Parathyroid adenoma (tissue), 2 donors: ENCODE data around the gene NGEF.

Experiments used
- H2AFZ ChIP-seq: fragments of 300-600 bp; sonication (generic); one replicate; pipeline ENCODE4 v1.7.0; 2017; ENCODE audit warnings: antibody characterized with exemption, mild to moderate bottlenecking
- H3K27ac ChIP-seq: fragments of 300-600 bp; sonication (generic); one replicate; pipeline ENCODE4 v1.7.0; 2017
- H3K27me3 ChIP-seq: fragments of 300-600 bp; sonication (generic); one replicate; pipeline ENCODE4 v1.7.0; 2017; ENCODE audit warnings: low read length; ENCODE audit not compliant: control insufficient read depth, insufficient read depth
- H3K36me3 ChIP-seq: fragments of 300-600 bp; sonication (generic); one replicate; pipeline ENCODE4 v1.7.0; 2017; ENCODE audit warnings: low read length; ENCODE audit not compliant: control insufficient read depth, insufficient read depth
- H3K4me1 ChIP-seq: fragments of 300-600 bp; sonication (generic); one replicate; pipeline ENCODE4 v1.7.0; 2017; ENCODE audit warnings: control low read depth
- H3K4me2 ChIP-seq: fragments of 300-600 bp; sonication (generic); one replicate; pipeline ENCODE4 v1.7.0; 2017; ENCODE audit warnings: low read length
- H3K4me3 ChIP-seq: fragments of 300-600 bp; sonication (generic); one replicate; pipeline ENCODE4 v1.7.0; 2017; ENCODE audit warnings: low read depth, low read length
- H3K79me2 ChIP-seq: fragments of 300-600 bp; sonication (generic); one replicate; pipeline ENCODE4 v1.7.0; 2017; ENCODE audit warnings: control low read depth
- H3K9ac ChIP-seq: fragments of 300-600 bp; sonication (generic); one replicate; pipeline ENCODE4 v1.7.0; 2017; ENCODE audit warnings: mild to moderate bottlenecking
- H3K9me3 ChIP-seq: fragments of 300-600 bp; sonication (generic); one replicate; pipeline ENCODE4 v1.7.0; 2017; ENCODE audit warnings: low read length; ENCODE audit not compliant: control insufficient read depth
- CTCF ChIP-seq: fragments of 300-600 bp; sonication (generic); IDR thresholded peaks from one replicate; pipeline ENCODE4 v1.7.0; 2017; ENCODE audit warnings: antibody characterized with exemption, mild to moderate bottlenecking
- donor health status: primary hyperparathyroidism.

Gene NGEF

GRCh38 chr2:233002829-233003657 lies 10.0 kb downstream of the NGEF start:
- H3K79me2 ChIP-seq, result no peaks in the 10 kb centered on the region
- no peak overlapping the region for H3K9ac ChIP-seq
- no peak overlapping the region for H3K4me3 ChIP-seq
- H3K4me2 ChIP-seq, result no peak overlapping the region
- H3K27ac ChIP-seq, result no peak overlapping the region
- no peak for TF ChIP-seq CTCF
- H3K9me3 ChIP-seq, result no peaks in the 10 kb centered on the region
- no peaks in the 10 kb centered on the region for H3K27me3 ChIP-seq
- H2AFZ ChIP-seq, result no peak overlapping the region
- H3K36me3 ChIP-seq, result no peaks in the 10 kb centered on the region
- no peaks in the 10 kb centered on the region for H3K4me1 ChIP-seq

GRCh38 chr2:233000886-233001750 lies 11.9 kb downstream of the NGEF start:
- H3K9me3 ChIP-seq, result no peaks in the 10 kb centered on the region
- H3K27ac ChIP-seq, result no peak overlapping the region
- H3K27me3 ChIP-seq, result no peaks in the 10 kb centered on the region
- no peak overlapping the region for H2AFZ ChIP-seq
- H3K4me2 ChIP-seq, result no peak overlapping the region
- H3K36me3 ChIP-seq, result no peaks in the 10 kb centered on the region
- H3K79me2 ChIP-seq, result no peaks in the 10 kb centered on the region
- H3K4me3 ChIP-seq, result no peak overlapping the region
- no peak overlapping the region for H3K9ac ChIP-seq
- no peak for TF ChIP-seq CTCF
- H3K4me1 ChIP-seq, result no peaks in the 10 kb centered on the region

- H3K9me3 ChIP-seq, result no peaks in the 10 kb centered on the region
- no peaks in the 10 kb centered on the region for H3K27me3 ChIP-seq
- H3K79me2 ChIP-seq, result no peaks in the 10 kb centered on the region
- peaks cover 2% of the 10 kb centered on the region for H3K4me1 ChIP-seq
- no peak for TF ChIP-seq CTCF
- H3K4me2 ChIP-seq, result no peak overlapping the region
- no peak overlapping the region for H3K9ac ChIP-seq
- H2AFZ ChIP-seq, result no peak overlapping the region
- H3K36me3 ChIP-seq, result no peaks in the 10 kb centered on the region
- H3K4me3 ChIP-seq, result no peak overlapping the region
- no peak overlapping the region for H3K27ac ChIP-seq
Measured at GRCh38 chr2:232999354-232999753, 13.7 kb downstream of the NGEF start.

- peaks cover 3% of the 10 kb centered on the region for H3K4me1 ChIP-seq
- no peaks in the 10 kb centered on the region for H3K9me3 ChIP-seq
- H3K36me3 ChIP-seq, result no peaks in the 10 kb centered on the region
- no peaks in the 10 kb centered on the region for H3K79me2 ChIP-seq
- no peak overlapping the region for H3K9ac ChIP-seq
- no peak overlapping the region for H2AFZ ChIP-seq
- H3K4me3 ChIP-seq, result no peak overlapping the region
- H3K27me3 ChIP-seq, result no peaks in the 10 kb centered on the region
- no peak for TF ChIP-seq CTCF
- H3K27ac ChIP-seq, result no peak overlapping the region
- no peak overlapping the region for H3K4me2 ChIP-seq
Measured at GRCh38 chr2:232998666-232998985, 14.4 kb downstream of the NGEF start.
